ENCODE measurements around the gene WDR1.

DNA sequence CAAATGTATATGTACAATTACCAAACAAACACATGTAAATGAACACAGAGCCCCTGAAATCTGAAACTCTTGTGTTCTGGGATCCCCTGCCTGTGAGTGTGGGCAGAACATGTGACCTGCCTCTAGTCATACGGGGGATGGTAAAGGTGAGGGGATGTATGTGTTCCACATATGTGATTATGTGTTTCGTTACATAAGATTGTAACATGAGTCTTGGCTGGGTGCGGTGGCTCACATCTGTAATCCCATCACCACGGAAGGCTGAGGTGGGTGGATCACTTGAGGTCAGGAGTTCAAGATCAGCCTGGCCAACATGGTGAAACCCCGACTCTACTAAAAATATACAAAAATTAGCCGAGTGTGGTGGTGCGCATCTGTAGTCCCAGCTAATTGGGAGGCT, 58.2 kb downstream of the WDR1 start:
- TF ChIP-seq EZH2phosphoT487 (IDR thresholded peaks at IDR 0.05; ENCODE audit: borderline replicate concordance, low read depth) (no peak), RCOR1 (IDR thresholded peaks at IDR 0.05; ENCODE audit: low read length) (no peak), RFX5 (IDR thresholded peaks at IDR 0.05; ENCODE audit: low read length) (no peak), MXI1 (IDR thresholded peaks at IDR 0.05; ENCODE audit: low read depth, low read length) (no peak)
- TF ChIP-seq, protein P1, sequence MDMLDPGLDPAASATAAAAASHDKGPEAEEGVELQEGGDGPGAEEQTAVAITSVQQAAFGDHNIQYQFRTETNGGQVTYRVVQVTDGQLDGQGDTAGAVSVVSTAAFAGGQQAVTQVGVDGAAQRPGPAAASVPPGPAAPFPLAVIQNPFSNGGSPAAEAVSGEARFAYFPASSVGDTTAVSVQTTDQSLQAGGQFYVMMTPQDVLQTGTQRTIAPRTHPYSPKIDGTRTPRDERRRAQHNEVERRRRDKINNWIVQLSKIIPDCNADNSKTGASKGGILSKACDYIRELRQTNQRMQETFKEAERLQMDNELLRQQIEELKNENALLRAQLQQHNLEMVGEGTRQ (IDR thresholded peaks at IDR 0.05; ENCODE audit: borderline replicate concordance, low read depth, low read length): no peak
- TF ChIP-seq, protein P2, sequence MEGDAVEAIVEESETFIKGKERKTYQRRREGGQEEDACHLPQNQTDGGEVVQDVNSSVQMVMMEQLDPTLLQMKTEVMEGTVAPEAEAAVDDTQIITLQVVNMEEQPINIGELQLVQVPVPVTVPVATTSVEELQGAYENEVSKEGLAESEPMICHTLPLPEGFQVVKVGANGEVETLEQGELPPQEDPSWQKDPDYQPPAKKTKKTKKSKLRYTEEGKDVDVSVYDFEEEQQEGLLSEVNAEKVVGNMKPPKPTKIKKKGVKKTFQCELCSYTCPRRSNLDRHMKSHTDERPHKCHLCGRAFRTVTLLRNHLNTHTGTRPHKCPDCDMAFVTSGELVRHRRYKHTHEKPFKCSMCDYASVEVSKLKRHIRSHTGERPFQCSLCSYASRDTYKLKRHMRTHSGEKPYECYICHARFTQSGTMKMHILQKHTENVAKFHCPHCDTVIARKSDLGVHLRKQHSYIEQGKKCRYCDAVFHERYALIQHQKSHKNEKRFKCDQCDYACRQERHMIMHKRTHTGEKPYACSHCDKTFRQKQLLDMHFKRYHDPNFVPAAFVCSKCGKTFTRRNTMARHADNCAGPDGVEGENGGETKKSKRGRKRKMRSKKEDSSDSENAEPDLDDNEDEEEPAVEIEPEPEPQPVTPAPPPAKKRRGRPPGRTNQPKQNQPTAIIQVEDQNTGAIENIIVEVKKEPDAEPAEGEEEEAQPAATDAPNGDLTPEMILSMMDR (IDR thresholded peaks at IDR 0.05): no peak

All from SK-N-SH (cell line).